ENCODE data around the gene NUDT8. TPM values are rescaled to one million over a fixed set of nuclear protein-coding genes. Genes with fewer than 3 reads are reported as not detected.

NUDT8 gene
- total RNA-seq, 3 donors from 2014 or later, result 9.7 to 15.1 (median 12.0) TPM

GRCh38 chr11:67657300-67657699 lies 27.6 kb upstream of the NUDT8 start:
- Histone ChIP-seq H3K36me3 (no peaks in the 10 kb centered on the region), H3K27ac (no peak overlapping the region), H3K27me3 (no peaks in the 10 kb centered on the region), H3K4me1 (no peaks in the 10 kb centered on the region), H3K9me3 (no peaks in the 10 kb centered on the region), H3K4me3 (no peak overlapping the region)
- no peak for DNase-seq (ENCODE audit: low spot score in 2 of 2)
- intact Hi-C loops (cut with DNase I; ENCODE audit: low total_unique reads), result no loop called here
- no peak for TF ChIP-seq POLR2A (IDR thresholded peaks at IDR 0.05)
- no peak for TF ChIP-seq POLR2AphosphoS5 (IDR thresholded peaks at IDR 0.05)
- TF ChIP-seq CTCF (IDR thresholded peaks at IDR 0.05), result no peak

- Histone ChIP-seq H3K27me3 (no peaks in the 10 kb centered on the region), H3K36me3 (no peaks in the 10 kb centered on the region), H3K4me3 (no peak overlapping the region), H3K9me3 (no peaks in the 10 kb centered on the region), H3K4me1 (no peaks in the 10 kb centered on the region), H3K27ac (no peak overlapping the region)
- peak in 1 of 2 donors; percentile 20 for DNase-seq (ENCODE audit: low spot score in 2 of 2)
- no peak for TF ChIP-seq POLR2AphosphoS5 (IDR thresholded peaks at IDR 0.05)
- TF ChIP-seq CTCF (IDR thresholded peaks at IDR 0.05), result no peak
- TF ChIP-seq POLR2A (IDR thresholded peaks at IDR 0.05), result no peak
- intact Hi-C loops (cut with DNase I; ENCODE audit: low total_unique reads), result no loop called here
Observed at GRCh38 chr11:67656278-67656922, 26.7 kb upstream of the NUDT8 start.

- intact Hi-C loops (cut with DNase I; ENCODE audit: low total_unique reads), result no loop called here
- TF ChIP-seq POLR2AphosphoS5 (IDR thresholded peaks at IDR 0.05) (no peak), CTCF (IDR thresholded peaks at IDR 0.05) (no peak), POLR2A (IDR thresholded peaks at IDR 0.05) (no peak)
- peak in 1 of 2 donors; percentile 33 for DNase-seq (ENCODE audit: low spot score in 2 of 2)
Observed at GRCh38 chr11:67654225-67654624, 24.5 kb upstream of the NUDT8 start.

GRCh38 chr11:67652965-67653845 lies 23.5 kb upstream of the NUDT8 start:
- Histone ChIP-seq H3K27ac (no peak overlapping the region), H3K4me3 (no peak overlapping the region), H3K9me3 (no peaks in the 10 kb centered on the region), H3K4me1 (no peaks in the 10 kb centered on the region), H3K27me3 (no peaks in the 10 kb centered on the region), H3K36me3 (no peaks in the 10 kb centered on the region)
- peak in 1 of 2 donors; percentile 47 for DNase-seq (ENCODE audit: low spot score in 2 of 2)
- intact Hi-C loops (cut with DNase I; ENCODE audit: low total_unique reads), result no loop called here
- TF ChIP-seq POLR2A (IDR thresholded peaks at IDR 0.05) (no peak), POLR2AphosphoS5 (IDR thresholded peaks at IDR 0.05) (no peak), CTCF (IDR thresholded peaks at IDR 0.05) (no peak)

More at GRCh38 chr11:67654225-67654624, 24.5 kb upstream of the NUDT8 start:
- Histone ChIP-seq H3K4me3 (no peak overlapping the region), H3K27ac (no peak overlapping the region), H3K27me3 (no peaks in the 10 kb centered on the region), H3K36me3 (no peaks in the 10 kb centered on the region), H3K9me3 (no peaks in the 10 kb centered on the region), H3K4me1 (no peaks in the 10 kb centered on the region)

All from breast epithelium (tissue), 4 donors.